ENCODE measurements around the gene AXL. TPM values are rescaled to one million over a fixed set of nuclear protein-coding genes. Genes with fewer than 3 reads are reported as not detected.

AXL gene
- total and polyA plus RNA-seq, 2 of the 13 experiments (the other 11 are each of a cell fraction or from before 2014, with no cell fraction given), result 0.71 to 5.9 TPM

- TF ChIP-seq BORCS8-MEF2B (CRISPR knock-in tag; IDR thresholded peaks at IDR 0.05) (peak; percentile 63), TP53 (CRISPR knock-in tag; conservative IDR thresholded peaks at IDR 0.05) (no peak), HMG20A (CRISPR knock-in tag; IDR thresholded peaks at IDR 0.05; ENCODE audit: borderline replicate concordance) (no peak), SMARCE1 (IDR thresholded peaks at IDR 0.05; ENCODE audit: borderline replicate concordance) (no peak), KAT7 (CRISPR knock-in tag; IDR thresholded peaks at IDR 0.05; ENCODE audit: borderline replicate concordance) (peak; percentile 96; the same call in 1 of the 2 replicates), DMAP1 (CRISPR knock-in tag; IDR thresholded peaks at IDR 0.05) (peak; percentile 96), ETS1 (CRISPR knock-in tag; IDR thresholded peaks at IDR 0.05) (no peak), CEBPB (IDR thresholded peaks at IDR 0.05; ENCODE audit: borderline replicate concordance, low read depth, low read length) (no peak), ZNF431 (CRISPR knock-in tag; IDR thresholded peaks at IDR 0.05; ENCODE audit: borderline replicate concordance, low read depth) (no peak), ZSCAN30 (CRISPR knock-in tag; IDR thresholded peaks at IDR 0.05) (no peak), PRDM10 (CRISPR knock-in tag; IDR thresholded peaks at IDR 0.05; ENCODE audit: low read depth) (peak; percentile 62; the same call in 1 of the 2 replicates), ELK4 (CRISPR knock-in tag; IDR thresholded peaks at IDR 0.05; ENCODE audit: borderline replicate concordance) (no peak), ZNF503 (CRISPR knock-in tag; IDR thresholded peaks at IDR 0.05) (no peak), BCLAF1 (IDR thresholded peaks at IDR 0.05) (no peak), ZNF276 (CRISPR knock-in tag; IDR thresholded peaks at IDR 0.05; ENCODE audit: low read depth) (peak; percentile 69; the same call in 1 of the 2 replicates)
Measured at GRCh38 chr19:41310033-41310831, 91.2 kb downstream of the AXL start, which contains the start of gene CCDC97 (continued).

Measured in HepG2 (cell line).